Choroid plexus epithelial cell (primary cell): ENCODE data around the gene ZNF234.
A peak's percentile ranks its signal among the peaks of the same experiment; 100 is the strongest.
"Not testable (repeated sequence)": the region's sequence is repeated elsewhere in the genome, so short reads cannot be mapped to it uniquely, and the experiment has no call there.

Experiments
- DNase-seq: peaks from one replicate; pipeline ENCODE4 v3.0.0-alpha.2; 2010; ENCODE audit warnings: low read depth
- H3K4me3 ChIP-seq: 2 replicates; pipeline ENCODE4 v1.5.1; 2011; ENCODE audit warnings: low read depth, mild to moderate bottlenecking, control low read depth, low read length, moderate library complexity
- TF ChIP-seq, protein P1 (sequence below): conservative IDR thresholded peaks from 2 replicates; pipeline ENCODE4 v1.5.1; 2011; ENCODE audit warnings: low read depth, mild to moderate bottlenecking, control low read depth, inconsistent platforms, low read length, moderate library complexity

The ZNF234 gene

DNA sequence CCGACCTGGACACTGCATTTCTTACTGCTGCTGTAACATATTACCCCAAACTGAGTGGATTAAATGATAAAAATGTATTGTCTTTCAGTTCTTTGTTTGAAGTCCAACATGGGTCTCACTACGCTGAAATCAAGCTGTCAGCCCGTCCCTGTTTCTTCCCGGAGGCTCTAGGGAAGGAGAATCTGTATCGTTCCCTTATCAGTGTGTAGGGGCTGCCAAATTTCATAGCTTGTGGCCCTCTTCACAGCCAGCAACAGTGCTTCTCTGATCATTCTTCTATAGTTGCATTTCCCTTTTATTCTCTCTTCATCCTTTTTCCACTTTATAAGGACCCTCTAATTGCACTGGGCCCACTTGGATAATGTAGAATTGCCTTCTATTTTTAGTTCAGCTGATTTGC is 10.1 kb downstream of the ZNF234 start:
- no peak overlapping the region for H3K4me3 ChIP-seq
- DNase-seq = no peak
- TF ChIP-seq, protein P1, sequence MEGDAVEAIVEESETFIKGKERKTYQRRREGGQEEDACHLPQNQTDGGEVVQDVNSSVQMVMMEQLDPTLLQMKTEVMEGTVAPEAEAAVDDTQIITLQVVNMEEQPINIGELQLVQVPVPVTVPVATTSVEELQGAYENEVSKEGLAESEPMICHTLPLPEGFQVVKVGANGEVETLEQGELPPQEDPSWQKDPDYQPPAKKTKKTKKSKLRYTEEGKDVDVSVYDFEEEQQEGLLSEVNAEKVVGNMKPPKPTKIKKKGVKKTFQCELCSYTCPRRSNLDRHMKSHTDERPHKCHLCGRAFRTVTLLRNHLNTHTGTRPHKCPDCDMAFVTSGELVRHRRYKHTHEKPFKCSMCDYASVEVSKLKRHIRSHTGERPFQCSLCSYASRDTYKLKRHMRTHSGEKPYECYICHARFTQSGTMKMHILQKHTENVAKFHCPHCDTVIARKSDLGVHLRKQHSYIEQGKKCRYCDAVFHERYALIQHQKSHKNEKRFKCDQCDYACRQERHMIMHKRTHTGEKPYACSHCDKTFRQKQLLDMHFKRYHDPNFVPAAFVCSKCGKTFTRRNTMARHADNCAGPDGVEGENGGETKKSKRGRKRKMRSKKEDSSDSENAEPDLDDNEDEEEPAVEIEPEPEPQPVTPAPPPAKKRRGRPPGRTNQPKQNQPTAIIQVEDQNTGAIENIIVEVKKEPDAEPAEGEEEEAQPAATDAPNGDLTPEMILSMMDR = no peak

DNA sequence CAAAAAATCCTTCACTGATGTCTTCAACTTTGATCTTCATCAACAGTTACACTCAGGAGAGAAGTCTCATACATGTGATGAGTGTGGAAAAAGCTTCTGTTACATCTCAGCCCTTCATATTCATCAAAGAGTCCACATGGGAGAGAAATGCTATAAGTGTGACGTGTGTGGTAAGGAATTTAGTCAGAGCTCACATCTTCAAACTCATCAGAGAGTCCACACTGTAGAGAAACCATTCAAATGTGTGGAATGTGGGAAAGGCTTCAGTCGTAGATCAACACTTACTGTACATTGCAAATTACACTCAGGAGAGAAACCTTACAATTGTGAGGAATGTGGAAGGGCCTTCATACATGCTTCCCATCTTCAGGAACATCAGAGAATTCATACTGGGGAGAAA is 15.1 kb downstream of the ZNF234 start:
- H3K4me3 ChIP-seq = no peak overlapping the region
- TF ChIP-seq, protein P1 = no peak
- DNase-seq = no peak

DNA sequence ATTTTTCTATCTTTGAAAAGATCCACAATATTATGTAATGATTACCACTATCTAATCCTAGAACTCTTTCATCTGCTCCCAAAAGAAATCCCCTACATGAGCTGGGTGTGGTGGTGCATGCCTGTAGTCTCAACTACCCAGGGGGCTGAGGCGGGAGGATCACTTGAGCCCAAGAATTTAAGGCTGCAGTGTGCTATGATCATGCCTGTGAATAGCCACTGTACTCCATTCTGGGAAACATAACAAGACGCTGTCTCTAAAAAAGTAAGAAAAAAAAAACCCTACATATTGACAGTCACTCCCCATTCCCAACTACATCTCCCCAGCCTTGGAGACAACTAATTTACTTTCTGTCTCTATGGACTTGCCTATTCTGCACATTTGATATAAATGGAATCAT is 22.4 kb downstream of the ZNF234 start:
- DNase-seq = no peak
- TF ChIP-seq, protein P1 = no peak
- H3K4me3 ChIP-seq = no peak overlapping the region

DNA sequence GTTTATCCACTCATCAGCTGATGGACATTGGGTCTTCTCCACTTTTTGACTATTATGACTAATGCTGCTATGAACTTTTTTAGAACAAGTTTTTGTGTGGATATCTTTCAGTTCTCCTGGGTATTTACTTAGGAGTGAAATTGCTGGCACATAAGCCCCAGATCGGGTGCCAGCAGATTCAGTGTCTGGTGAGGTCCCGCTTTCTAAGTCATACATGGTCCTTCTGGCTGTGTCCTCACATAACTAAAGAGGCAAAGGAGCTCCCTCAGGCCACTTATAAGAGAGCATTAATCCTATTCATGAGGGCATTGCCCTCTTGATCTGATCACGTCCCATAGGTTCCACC is 22.9 kb downstream of the ZNF234 start:
- peak overlapping the region; percentile 69 for H3K4me3 ChIP-seq
- DNase-seq = no peak

DNA sequence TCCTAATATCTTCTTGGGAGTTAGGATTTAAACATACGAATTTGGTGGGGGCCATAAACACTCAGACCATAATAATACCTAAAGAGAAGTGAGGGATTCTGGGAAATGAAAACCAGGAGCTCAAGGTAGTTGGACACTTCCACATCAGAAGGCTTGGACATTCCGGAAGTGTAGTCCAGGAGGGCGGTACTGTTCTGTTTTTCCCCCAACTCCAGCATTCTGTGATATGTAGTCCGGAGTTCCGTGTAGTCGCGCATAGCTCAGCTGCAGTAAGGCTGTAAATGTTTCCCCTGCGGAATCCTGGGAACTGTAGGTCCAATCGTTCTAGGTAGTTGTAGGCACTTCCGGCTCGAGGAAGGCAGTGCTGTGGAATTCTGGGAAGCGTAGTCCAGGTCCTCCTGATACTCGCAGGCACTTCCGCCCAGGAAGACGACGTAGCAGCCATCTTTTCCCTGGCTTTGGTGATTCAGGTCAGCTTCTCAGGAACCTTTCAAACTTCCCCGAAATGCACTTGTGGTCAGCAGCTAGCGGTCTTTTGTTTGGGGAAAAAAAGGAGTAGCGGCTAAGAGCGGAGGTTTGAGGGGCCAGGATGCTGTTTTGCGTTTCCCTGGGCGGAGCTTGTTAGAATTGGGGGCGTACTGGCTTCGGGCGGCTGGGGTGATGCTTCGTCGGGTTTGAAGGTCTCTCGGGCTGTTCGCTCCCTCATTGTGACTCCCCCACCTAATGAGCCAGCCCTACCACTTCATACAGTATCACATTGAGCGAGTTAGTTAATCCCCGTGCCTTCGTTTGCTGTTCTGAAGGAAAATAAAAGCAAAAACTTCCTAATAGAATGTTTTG is 23.5 kb downstream of the ZNF234 start, which contains the start of gene ZNF226:
Gene ZNF226, plus strand, starts transcription at position 428 of the 840 bp plus-strand sequence. CDS start 4,981 bp downstream, outside the sequence.
- TF ChIP-seq, protein P1 = no peak
- DNase-seq = peak; percentile 100
- H3K4me3 ChIP-seq = peak within 1 kb of the TSS; percentile 69

More for the DNA sequence above, 22.9 kb downstream of the ZNF234 start:
- TF ChIP-seq, protein P1 = no peak

DNA sequence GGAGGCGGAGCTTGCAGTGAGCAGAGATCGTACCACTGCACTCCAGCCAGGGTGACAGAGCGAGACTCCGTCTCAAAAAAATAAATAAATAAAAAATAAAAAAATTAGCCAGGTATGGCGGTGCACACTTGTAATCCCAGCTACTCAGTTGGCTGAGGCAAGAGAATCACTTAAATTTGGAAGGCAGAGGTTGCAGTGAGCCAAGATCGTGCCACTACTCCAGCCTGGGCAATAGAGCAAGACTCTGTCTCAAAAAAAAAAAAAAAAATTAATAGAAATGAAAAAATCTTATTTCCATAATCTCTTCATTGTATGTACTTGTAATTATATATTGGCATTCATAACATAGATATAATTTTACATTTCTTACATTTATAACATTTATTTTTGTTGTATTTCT is 29.3 kb downstream of the ZNF234 start:
- not testable (repeated sequence) for DNase-seq, H3K4me3 ChIP-seq

DNA sequence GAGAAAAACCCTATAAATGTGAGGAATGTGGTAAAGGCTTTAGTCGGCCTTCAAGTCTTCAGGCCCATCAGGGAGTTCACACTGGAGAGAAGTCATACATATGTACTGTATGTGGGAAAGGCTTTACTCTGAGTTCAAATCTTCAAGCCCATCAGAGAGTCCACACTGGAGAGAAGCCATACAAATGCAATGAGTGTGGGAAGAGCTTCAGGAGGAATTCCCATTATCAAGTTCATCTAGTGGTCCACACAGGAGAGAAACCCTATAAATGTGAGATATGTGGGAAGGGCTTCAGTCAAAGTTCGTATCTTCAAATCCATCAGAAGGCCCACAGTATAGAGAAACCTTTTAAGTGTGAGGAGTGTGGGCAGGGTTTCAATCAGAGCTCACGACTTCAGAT is 35.2 kb downstream of the ZNF234 start:
- H3K4me3 ChIP-seq = no peak overlapping the region
- peak; percentile 18 for DNase-seq
- TF ChIP-seq, protein P1 = no peak
